Measurements from ENCODE around the gene RNF123.

RNF123 gene

GRCh38 chr3:49759226-49759625 is 69.9 kb downstream of the RNF123 start:
- Histone ChIP-seq H3K27ac (ENCODE audit: low read depth, low read length, poor library complexity, severe bottlenecking) (no peak overlapping the region), H3K4me1 (ENCODE audit: insufficient read depth, low read length, severe bottlenecking) (no peaks in the 10 kb centered on the region), H3K79me2 (ENCODE audit: insufficient read depth, low read length) (peaks cover 18% of the 10 kb centered on the region), H2AFZ (ENCODE audit: low read length) (no peak overlapping the region), H3K4me3 (ENCODE audit: low read depth, low read length, poor library complexity, severe bottlenecking) (no peak overlapping the region), H3K4me2 (ENCODE audit: low read length) (no peak overlapping the region), H3F3A (ENCODE audit: insufficient read depth, low read length) (no peaks in the 10 kb centered on the region), H3K36me3 (ENCODE audit: insufficient read depth, low read length) (no peaks in the 10 kb centered on the region), H3K9me3 (ENCODE audit: low read length) (no peaks in the 10 kb centered on the region), H3K9me2 (ENCODE audit: low read depth, low read length) (no peaks in the 10 kb centered on the region), H3K27me3 (ENCODE audit: insufficient read depth, low read length) (no peaks in the 10 kb centered on the region), H4K20me1 (ENCODE audit: insufficient read depth, low read length) (no peaks in the 10 kb centered on the region), H3K9ac (ENCODE audit: low read length) (no peak overlapping the region)
- TF ChIP-seq, protein P1, sequence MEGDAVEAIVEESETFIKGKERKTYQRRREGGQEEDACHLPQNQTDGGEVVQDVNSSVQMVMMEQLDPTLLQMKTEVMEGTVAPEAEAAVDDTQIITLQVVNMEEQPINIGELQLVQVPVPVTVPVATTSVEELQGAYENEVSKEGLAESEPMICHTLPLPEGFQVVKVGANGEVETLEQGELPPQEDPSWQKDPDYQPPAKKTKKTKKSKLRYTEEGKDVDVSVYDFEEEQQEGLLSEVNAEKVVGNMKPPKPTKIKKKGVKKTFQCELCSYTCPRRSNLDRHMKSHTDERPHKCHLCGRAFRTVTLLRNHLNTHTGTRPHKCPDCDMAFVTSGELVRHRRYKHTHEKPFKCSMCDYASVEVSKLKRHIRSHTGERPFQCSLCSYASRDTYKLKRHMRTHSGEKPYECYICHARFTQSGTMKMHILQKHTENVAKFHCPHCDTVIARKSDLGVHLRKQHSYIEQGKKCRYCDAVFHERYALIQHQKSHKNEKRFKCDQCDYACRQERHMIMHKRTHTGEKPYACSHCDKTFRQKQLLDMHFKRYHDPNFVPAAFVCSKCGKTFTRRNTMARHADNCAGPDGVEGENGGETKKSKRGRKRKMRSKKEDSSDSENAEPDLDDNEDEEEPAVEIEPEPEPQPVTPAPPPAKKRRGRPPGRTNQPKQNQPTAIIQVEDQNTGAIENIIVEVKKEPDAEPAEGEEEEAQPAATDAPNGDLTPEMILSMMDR (IDR thresholded peaks at IDR 0.05; ENCODE audit: low read length) = no peak
- TF ChIP-seq EZH2 (IDR thresholded peaks at IDR 0.05; ENCODE audit: borderline replicate concordance, low read length) = no peak

GRCh38 chr3:49761661-49762060 is 72.3 kb downstream of the RNF123 start:
- peaks cover 8% of the 10 kb centered on the region for H3K79me2 ChIP-seq (ENCODE audit: insufficient read depth, low read length)
- no peaks in the 10 kb centered on the region for H3K9me2 ChIP-seq (ENCODE audit: low read depth, low read length)
- H3K4me1 ChIP-seq (ENCODE audit: insufficient read depth, low read length, severe bottlenecking) = no peaks in the 10 kb centered on the region
- H3K9ac ChIP-seq (ENCODE audit: low read length) = no peak overlapping the region
- H3K9me3 ChIP-seq (ENCODE audit: low read length) = no peaks in the 10 kb centered on the region
- no peak for TF ChIP-seq EZH2 (IDR thresholded peaks at IDR 0.05; ENCODE audit: borderline replicate concordance, low read length)
- TF ChIP-seq, protein P1 (IDR thresholded peaks at IDR 0.05; ENCODE audit: low read length) = no peak
- no peaks in the 10 kb centered on the region for H4K20me1 ChIP-seq (ENCODE audit: insufficient read depth, low read length)
- no peaks in the 10 kb centered on the region for H3K27me3 ChIP-seq (ENCODE audit: insufficient read depth, low read length)
- H3K4me3 ChIP-seq (ENCODE audit: low read depth, low read length, poor library complexity, severe bottlenecking) = no peak overlapping the region
- no peak overlapping the region for H2AFZ ChIP-seq (ENCODE audit: low read length)
- no peak overlapping the region for H3K27ac ChIP-seq (ENCODE audit: low read depth, low read length, poor library complexity, severe bottlenecking)
- peaks cover 8% of the 10 kb centered on the region; the same call in 1 of the 2 replicates for H3K36me3 ChIP-seq (ENCODE audit: insufficient read depth, low read length)
- no peak overlapping the region for H3K4me2 ChIP-seq (ENCODE audit: low read length)
- no peaks in the 10 kb centered on the region for H3F3A ChIP-seq (ENCODE audit: insufficient read depth, low read length)

- TF ChIP-seq, protein P1 (IDR thresholded peaks at IDR 0.05; ENCODE audit: low read length) = no peak
- TF ChIP-seq EZH2 (IDR thresholded peaks at IDR 0.05; ENCODE audit: borderline replicate concordance, low read length) = no peak
- Histone ChIP-seq H3K9ac (ENCODE audit: low read length) (no peak overlapping the region), H3K4me2 (ENCODE audit: low read length) (no peak overlapping the region), H3K27me3 (ENCODE audit: insufficient read depth, low read length) (no peaks in the 10 kb centered on the region), H3K9me3 (ENCODE audit: low read length) (no peaks in the 10 kb centered on the region), H3K4me3 (ENCODE audit: low read depth, low read length, poor library complexity, severe bottlenecking) (no peak overlapping the region), H3K9me2 (ENCODE audit: low read depth, low read length) (no peaks in the 10 kb centered on the region), H4K20me1 (ENCODE audit: insufficient read depth, low read length) (no peaks in the 10 kb centered on the region), H3K4me1 (ENCODE audit: insufficient read depth, low read length, severe bottlenecking) (no peaks in the 10 kb centered on the region), H3K27ac (ENCODE audit: low read depth, low read length, poor library complexity, severe bottlenecking) (no peak overlapping the region), H2AFZ (ENCODE audit: low read length) (no peak overlapping the region), H3K79me2 (ENCODE audit: insufficient read depth, low read length) (peaks cover 23% of the 10 kb centered on the region), H3F3A (ENCODE audit: insufficient read depth, low read length) (no peaks in the 10 kb centered on the region), H3K36me3 (ENCODE audit: insufficient read depth, low read length) (peaks cover 11% of the 10 kb centered on the region; the same call in 1 of the 2 replicates)
These were observed 74.6 kb downstream of the RNF123 start for GRCh38 chr3:49763981-49764380.

Data from OCI-LY1 (cell line).